H54 (cell line): Measurements from ENCODE around the gene RPRM.

Experiments
- DNase-seq: peaks from one replicate; pipeline ENCODE4 v3.0.0; 2011; ENCODE audit warnings: low spot score, mixed read lengths; ENCODE audit not compliant: insufficient read length
- FAIRE-seq: peaks from 3 replicates; lab custom pipeline; 2011; peaks lifted over from hg19 to GRCh38; lab: Jason Lieb, UNC
- POLR2A ChIP-seq: IDR thresholded peaks from 2 replicates; pipeline ENCODE4 v1.6.1; 2011; ENCODE audit warnings: low read depth, mild to moderate bottlenecking, low read length

The RPRM gene

DNA sequence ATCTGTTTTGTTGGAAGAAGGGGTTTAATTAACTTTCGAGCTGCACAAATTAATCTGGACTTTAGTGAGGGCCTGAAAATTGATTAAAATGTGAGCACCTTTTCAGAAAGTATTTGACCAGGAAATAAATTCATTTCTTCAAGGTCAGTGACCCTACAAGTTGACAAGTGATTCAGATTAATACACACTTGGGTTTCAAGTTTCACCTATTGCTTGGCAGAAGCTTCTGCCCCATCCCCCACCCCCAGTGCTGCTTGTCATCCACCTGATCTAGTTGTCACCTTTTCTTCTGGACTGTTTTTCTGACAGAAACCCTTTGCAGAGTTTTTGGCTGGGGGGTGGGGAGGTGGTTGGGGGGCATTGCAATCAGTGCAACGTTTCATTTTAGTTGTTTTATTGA, 46.2 kb downstream of the RPRM start:
- FAIRE-seq (no peak), DNase-seq (no peak)
- no peak for TF ChIP-seq POLR2A

DNA sequence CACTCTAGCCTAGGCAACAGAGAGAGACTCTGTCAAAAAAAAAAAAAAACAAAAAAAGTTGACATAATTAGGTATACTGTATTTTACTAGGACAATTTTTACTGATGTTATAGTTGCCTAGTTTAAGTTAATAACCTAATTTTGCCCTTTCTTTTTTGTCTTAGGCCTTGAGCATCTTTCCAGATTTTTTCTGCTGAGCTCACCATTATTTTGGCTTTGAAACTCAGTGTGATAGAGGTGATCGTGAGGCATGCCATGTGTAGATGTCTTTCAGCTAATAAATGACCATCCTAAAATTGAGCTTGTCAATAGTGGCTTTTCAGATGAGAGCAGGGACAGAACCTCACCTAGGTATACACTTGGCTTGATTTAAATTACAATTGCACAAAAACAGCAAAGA, 47.4 kb downstream of the RPRM start:
- no peak for TF ChIP-seq POLR2A
- DNase-seq (no peak), FAIRE-seq (no peak)
